Measurements from ENCODE around the gene ATP2B2. TPM values are rescaled to one million over a fixed set of nuclear protein-coding genes. Genes with fewer than 3 reads are reported as not detected.

ATP2B2 gene
- total and polyA plus RNA-seq, 8 donors, result 0.01 to 0.18 (median 0.06) TPM; not detected in 1

DNA sequence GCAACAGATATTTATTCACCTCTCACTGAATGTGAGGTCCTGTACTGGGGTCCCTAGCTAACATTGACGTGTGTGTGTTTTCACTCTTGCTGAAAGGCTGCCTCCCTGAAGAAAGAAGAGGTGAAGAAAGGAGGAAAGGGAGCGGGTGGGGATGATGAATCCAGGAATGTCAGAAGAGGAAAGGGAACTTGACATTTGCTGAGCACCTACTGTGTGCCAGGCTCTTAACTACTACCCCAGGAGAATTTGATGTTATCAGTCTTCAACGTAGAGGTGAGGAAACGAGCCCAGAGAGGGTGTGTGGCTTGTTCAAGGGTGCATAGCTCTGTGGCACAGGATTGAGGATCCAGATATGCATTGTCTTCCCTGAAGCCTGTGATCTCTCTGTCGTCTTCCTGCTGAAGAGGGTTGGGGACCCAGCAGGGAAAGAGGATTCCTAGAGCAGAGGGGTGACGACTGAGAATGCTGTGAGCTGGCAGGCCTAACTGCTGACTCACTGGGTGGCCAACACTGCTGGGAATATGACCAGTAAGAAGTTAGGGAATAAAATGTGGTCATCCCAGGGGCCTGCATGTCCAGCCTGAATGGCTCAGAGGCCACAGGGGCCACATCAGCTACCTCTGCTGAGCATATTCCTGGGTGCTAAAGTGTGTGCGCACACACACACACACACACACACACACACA, 6.6 kb upstream of the ATP2B2 start:
- H3K4me3 ChIP-seq, result no peak overlapping the region
- ATAC-seq (no peak), DNase-seq (no peak)
- intact Hi-C loops (cut with DNase I), result no loop called here
- H3K27me3 ChIP-seq, result peaks cover 0 to 11% of the 10 kb centered on the region in 2 donors
- no peak for TF ChIP-seq CTCF (IDR thresholded peaks at IDR 0.05)
- H3K9me3 ChIP-seq, result no peaks in the 10 kb centered on the region
- H3K4me1 ChIP-seq, result no peaks in the 10 kb centered on the region
- H3K27ac ChIP-seq, result no peak overlapping the region
- no peaks in the 10 kb centered on the region for H3K36me3 ChIP-seq

DNA sequence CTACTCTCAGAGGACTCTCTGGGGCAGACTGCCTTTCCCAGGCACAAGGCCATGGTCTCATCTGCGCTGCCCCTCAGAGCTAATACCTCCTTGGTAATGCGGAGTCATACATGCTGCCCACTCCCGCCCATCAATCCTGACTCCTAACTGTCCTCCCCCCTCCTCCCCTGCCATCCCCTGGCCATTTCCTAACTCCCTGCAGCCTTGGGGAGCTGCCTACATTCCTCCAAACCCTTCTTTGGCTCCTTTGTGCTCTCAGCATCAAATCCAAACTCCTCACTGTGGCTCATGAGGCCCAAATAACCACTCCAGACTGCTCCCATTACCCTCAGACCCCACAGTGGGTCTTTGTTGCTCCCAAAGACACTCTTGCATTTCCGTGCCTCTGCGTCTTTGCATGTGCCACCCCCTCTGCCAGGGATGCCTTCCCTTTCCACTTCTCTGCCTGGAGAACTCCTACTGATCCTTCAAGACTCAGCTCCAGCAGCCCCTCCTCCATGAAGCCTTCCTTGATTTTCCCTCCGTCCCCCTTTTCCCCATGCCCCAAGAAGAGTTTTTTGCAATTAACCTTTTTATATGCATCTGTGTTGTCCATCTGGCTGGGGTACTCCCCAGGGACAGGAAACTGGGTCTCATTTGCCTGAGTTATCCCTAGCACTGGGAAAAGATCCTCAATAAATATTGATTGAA, 5.5 kb upstream of the ATP2B2 start:
- Histone ChIP-seq H3K36me3 (no peaks in the 10 kb centered on the region), H3K27ac (no peak overlapping the region), H3K4me1 (peaks cover 0 to under 1% of the 10 kb centered on the region in 2 donors), H3K4me3 (no peak overlapping the region), H3K9me3 (no peaks in the 10 kb centered on the region), H3K27me3 (peaks cover 5 to 20% of the 10 kb centered on the region in 2 donors)
- DNase-seq (no peak), ATAC-seq (no peak)
- intact Hi-C loops (cut with DNase I), result no loop called here
- no peak for TF ChIP-seq CTCF (IDR thresholded peaks at IDR 0.05)

DNA sequence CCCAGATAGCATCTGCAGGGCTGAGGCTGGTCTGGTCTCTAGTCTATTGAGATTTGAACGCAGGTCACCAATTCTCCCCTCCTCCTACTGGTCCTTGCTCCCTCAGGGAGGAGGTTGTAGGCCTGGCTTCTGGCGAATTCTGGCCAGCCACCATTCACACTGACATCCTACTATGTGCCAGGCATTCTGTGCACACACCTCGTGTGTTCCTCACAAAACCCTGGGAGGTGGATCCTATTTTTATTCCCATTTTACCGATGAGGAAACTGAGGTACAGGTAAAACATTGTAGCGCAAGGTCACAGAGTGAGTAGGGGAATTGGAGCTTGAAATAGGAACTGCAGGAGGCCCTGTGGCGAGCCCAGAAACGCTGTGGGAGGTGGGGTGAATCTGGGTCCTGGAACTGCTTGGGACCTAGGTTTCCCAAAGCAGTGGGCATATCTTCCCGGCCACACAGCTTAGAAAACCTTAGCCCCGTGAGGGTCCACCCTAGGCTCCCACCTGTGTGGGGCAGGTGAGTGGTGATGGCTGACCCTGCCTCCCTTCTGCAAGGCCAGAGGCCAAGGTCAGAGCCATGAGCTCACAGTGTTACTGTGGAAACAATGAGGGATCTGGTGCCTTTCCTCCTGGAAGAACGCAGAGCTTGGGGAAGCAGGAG, 4.8 kb upstream of the ATP2B2 start:
- H3K9me3 ChIP-seq, result no peaks in the 10 kb centered on the region
- H3K4me1 ChIP-seq, result peaks cover 0 to 7% of the 10 kb centered on the region in 2 donors
- no peak overlapping the region for H3K27ac ChIP-seq
- TF ChIP-seq CTCF (IDR thresholded peaks at IDR 0.05), result no peak
- no peak overlapping the region for H3K4me3 ChIP-seq
- H3K27me3 ChIP-seq, result peaks cover 8 to 27% of the 10 kb centered on the region in 2 donors
- H3K36me3 ChIP-seq, result no peaks in the 10 kb centered on the region
- DNase-seq, result no peak
- intact Hi-C loops (cut with DNase I), result no loop called here
- ATAC-seq, result no peak

- no peak for TF ChIP-seq CTCF (IDR thresholded peaks at IDR 0.05)
- H3K4me3 ChIP-seq, result no peak overlapping the region
- intact Hi-C loops (cut with DNase I), result no loop called here
- no peaks in the 10 kb centered on the region for H3K9me3 ChIP-seq
- no peak overlapping the region for H3K27ac ChIP-seq
- no peaks in the 10 kb centered on the region for H3K36me3 ChIP-seq
- ATAC-seq (no peak), DNase-seq (no peak)
- H3K27me3 ChIP-seq, result peaks cover 15 to 36% of the 10 kb centered on the region in 2 donors
- H3K4me1 ChIP-seq, result peaks cover 0 to 7% of the 10 kb centered on the region in 2 donors
Measured at GRCh38 chr3:10509325-10509724, 3.9 kb upstream of the ATP2B2 start.

All from left lung (tissue), 10 donors.